ENCODE data around the gene SLC25A36.

Gene SLC25A36

DNA sequence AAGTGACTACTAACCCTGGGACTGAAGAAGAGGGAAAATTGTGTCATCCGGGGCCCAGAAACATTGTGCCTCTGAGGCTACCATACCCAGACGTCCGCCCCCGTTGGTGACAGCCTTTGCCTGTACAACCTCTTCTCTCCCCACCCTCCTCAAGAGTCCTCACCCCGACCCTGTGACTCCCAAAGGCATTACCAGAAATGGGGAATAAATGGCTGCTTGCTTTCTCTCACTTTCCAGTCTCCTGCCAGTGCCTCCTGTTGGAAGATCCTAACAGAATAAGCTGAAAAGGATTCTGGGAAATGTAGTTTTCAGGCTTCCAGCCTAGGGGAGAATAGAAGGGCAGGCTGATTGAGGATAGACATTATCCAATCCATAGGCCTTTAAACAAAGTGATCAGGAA, 30.8 kb upstream of the SLC25A36 start:
- no peaks in the 10 kb centered on the region for H3K27me3 ChIP-seq
- no peak for TF ChIP-seq Cebpa-rat (IDR thresholded peaks at IDR 0.05)
- no peak overlapping the region for H3K4me2 ChIP-seq
- H3K4me3 ChIP-seq = no peak overlapping the region
- H3K9ac ChIP-seq = no peak overlapping the region
- no peak overlapping the region for H3K27ac ChIP-seq
- H3K36me3 ChIP-seq = no peaks in the 10 kb centered on the region
- no peaks in the 10 kb centered on the region for H3K9me3 ChIP-seq (replicated peaks in 1 of 11)
- H3K4me1 ChIP-seq = no peaks in the 10 kb centered on the region
- H4K20me1 ChIP-seq = no peaks in the 10 kb centered on the region

DNA sequence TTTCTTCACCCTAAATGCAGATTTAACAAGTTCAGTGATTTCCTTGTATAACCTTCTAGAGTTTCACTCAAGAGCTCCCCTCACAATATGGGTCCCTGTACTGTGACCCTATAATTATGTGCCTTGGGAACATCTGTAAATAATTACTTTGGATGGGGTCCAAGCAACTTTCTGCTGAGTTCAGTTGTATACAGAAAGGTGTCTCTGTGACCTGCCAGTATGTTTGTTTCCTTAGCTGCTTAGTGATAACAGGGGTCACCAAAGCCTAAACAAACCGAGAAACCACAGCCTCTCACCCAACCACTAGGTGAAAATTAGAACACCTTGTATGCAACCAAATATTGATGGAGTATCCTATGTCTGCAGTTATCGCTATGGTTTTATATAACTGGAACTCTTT, 29.8 kb upstream of the SLC25A36 start:
- TF ChIP-seq Cebpa-rat (IDR thresholded peaks at IDR 0.05) = no peak

GRCh38 chr3:140913728-140914127, 27.9 kb upstream of the SLC25A36 start:
- no peak for TF ChIP-seq Cebpa-rat (IDR thresholded peaks at IDR 0.05)
- Histone ChIP-seq H3K27ac (no peak overlapping the region), H3K4me3 (no peak overlapping the region), H3K9me3 (replicated peaks in 1 of 11) (no peaks in the 10 kb centered on the region), H3K4me2 (no peak overlapping the region), H3K27me3 (no peaks in the 10 kb centered on the region), H3K9ac (no peak overlapping the region), H4K20me1 (no peaks in the 10 kb centered on the region), H3K36me3 (no peaks in the 10 kb centered on the region), H3K4me1 (no peaks in the 10 kb centered on the region)

More for the DNA sequence above, 29.8 kb upstream of the SLC25A36 start:
- Histone ChIP-seq H4K20me1 (no peaks in the 10 kb centered on the region), H3K4me1 (no peaks in the 10 kb centered on the region), H3K4me3 (no peak overlapping the region), H3K4me2 (no peak overlapping the region), H3K9ac (no peak overlapping the region), H3K27ac (no peak overlapping the region), H3K36me3 (no peaks in the 10 kb centered on the region), H3K9me3 (replicated peaks in 1 of 11) (no peaks in the 10 kb centered on the region), H3K27me3 (no peaks in the 10 kb centered on the region)

- TF ChIP-seq Cebpa-rat (IDR thresholded peaks at IDR 0.05) = no peak
- H3K4me2 ChIP-seq = no peak overlapping the region
- H3K9me3 ChIP-seq (replicated peaks in 1 of 11) = no peaks in the 10 kb centered on the region
- H3K36me3 ChIP-seq = no peaks in the 10 kb centered on the region
- H3K27ac ChIP-seq = no peak overlapping the region
- no peaks in the 10 kb centered on the region for H3K27me3 ChIP-seq
- H3K4me1 ChIP-seq = no peaks in the 10 kb centered on the region
- H3K9ac ChIP-seq = no peak overlapping the region
- H4K20me1 ChIP-seq = no peaks in the 10 kb centered on the region
- no peak overlapping the region for H3K4me3 ChIP-seq
Observed at GRCh38 chr3:140914384-140914945, 27.2 kb upstream of the SLC25A36 start.

DNA sequence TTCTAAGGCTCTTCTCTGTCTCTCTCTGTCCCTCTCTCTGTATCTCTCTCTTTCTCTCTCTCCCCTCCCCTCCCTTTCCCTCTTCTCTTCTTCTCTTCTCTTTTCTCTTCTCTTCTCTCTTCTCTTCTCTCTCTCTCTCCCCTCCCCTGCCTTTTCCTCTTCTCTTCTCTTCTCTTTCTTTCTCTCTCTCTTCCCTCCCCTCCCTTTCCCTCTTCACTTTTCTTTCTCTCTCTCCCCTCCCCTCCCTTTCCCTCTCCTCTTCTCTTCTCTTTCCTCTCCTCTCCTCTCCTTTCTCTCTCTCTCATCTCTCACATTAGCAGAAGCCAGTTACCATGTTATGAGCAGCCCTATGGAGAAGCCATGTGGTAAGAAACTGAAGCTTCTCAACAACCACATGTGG, 25.0 kb upstream of the SLC25A36 start:
- Histone ChIP-seq H3K4me1 (no peaks in the 10 kb centered on the region), H4K20me1 (no peaks in the 10 kb centered on the region), H3K4me3 (no peak overlapping the region), H3K4me2 (no peak overlapping the region), H3K27me3 (no peaks in the 10 kb centered on the region), H3K9me3 (replicated peaks in 1 of 11) (no peaks in the 10 kb centered on the region), H3K36me3 (no peaks in the 10 kb centered on the region), H3K27ac (no peak overlapping the region), H3K9ac (no peak overlapping the region)
- TF ChIP-seq Cebpa-rat (IDR thresholded peaks at IDR 0.05) = no peak

GRCh38 chr3:140917772-140918171, 23.9 kb upstream of the SLC25A36 start:
- H3K27ac ChIP-seq = no peak overlapping the region
- no peak overlapping the region for H3K4me3 ChIP-seq
- no peak for TF ChIP-seq Cebpa-rat (IDR thresholded peaks at IDR 0.05)
- no peaks in the 10 kb centered on the region for H3K27me3 ChIP-seq
- no peak overlapping the region for H3K9ac ChIP-seq
- no peaks in the 10 kb centered on the region for H3K9me3 ChIP-seq (replicated peaks in 1 of 11)
- no peaks in the 10 kb centered on the region for H4K20me1 ChIP-seq
- H3K4me2 ChIP-seq = no peak overlapping the region
- H3K4me1 ChIP-seq = no peaks in the 10 kb centered on the region
- no peaks in the 10 kb centered on the region for H3K36me3 ChIP-seq

DNA sequence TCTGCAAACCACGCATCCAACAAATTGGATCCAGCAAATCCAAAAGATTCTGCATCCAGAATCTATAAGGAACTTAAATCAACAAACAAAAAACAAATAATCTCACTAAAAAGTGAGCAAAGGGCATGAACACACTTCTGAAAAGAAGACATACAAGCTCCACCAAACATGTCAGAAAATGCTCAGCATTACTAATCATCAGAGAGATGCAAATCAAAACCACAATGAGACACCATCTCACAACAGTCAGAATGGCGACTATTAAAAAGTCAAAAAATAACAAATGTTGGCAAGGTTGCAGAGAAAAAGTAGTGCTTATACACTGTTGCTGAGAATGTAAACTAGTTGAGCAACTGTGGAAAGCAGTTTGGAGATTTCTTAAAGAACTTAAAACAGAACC, 21.6 kb upstream of the SLC25A36 start:
- no peak for TF ChIP-seq Cebpa-rat (IDR thresholded peaks at IDR 0.05)
- Histone ChIP-seq H3K36me3 (no peaks in the 10 kb centered on the region), H3K27ac (no peak overlapping the region), H3K9ac (no peak overlapping the region), H3K4me3 (no peak overlapping the region), H4K20me1 (no peaks in the 10 kb centered on the region), H3K9me3 (replicated peaks in 1 of 11) (no peaks in the 10 kb centered on the region), H3K4me2 (no peak overlapping the region), H3K27me3 (no peaks in the 10 kb centered on the region), H3K4me1 (no peaks in the 10 kb centered on the region)

GRCh38 chr3:140922634-140923033, 19.0 kb upstream of the SLC25A36 start:
- H3K4me3 ChIP-seq = no peak overlapping the region
- H3K27me3 ChIP-seq = no peaks in the 10 kb centered on the region
- no peaks in the 10 kb centered on the region for H4K20me1 ChIP-seq
- H3K9me3 ChIP-seq (replicated peaks in 1 of 11) = no peaks in the 10 kb centered on the region
- H3K27ac ChIP-seq = no peak overlapping the region
- H3K36me3 ChIP-seq = no peaks in the 10 kb centered on the region
- TF ChIP-seq Cebpa-rat (IDR thresholded peaks at IDR 0.05) = no peak
- H3K4me2 ChIP-seq = no peak overlapping the region
- no peaks in the 10 kb centered on the region for H3K4me1 ChIP-seq
- no peak overlapping the region for H3K9ac ChIP-seq

GRCh38 chr3:140924097-140924873, 17.4 kb upstream of the SLC25A36 start:
- Histone ChIP-seq H4K20me1 (no peaks in the 10 kb centered on the region), H3K27me3 (no peaks in the 10 kb centered on the region), H3K36me3 (no peaks in the 10 kb centered on the region), H3K4me1 (no peaks in the 10 kb centered on the region), H3K4me3 (no peak overlapping the region), H3K9ac (no peak overlapping the region), H3K9me3 (replicated peaks in 1 of 11) (no peaks in the 10 kb centered on the region), H3K27ac (no peak overlapping the region), H3K4me2 (no peak overlapping the region)
- no peak for TF ChIP-seq Cebpa-rat (IDR thresholded peaks at IDR 0.05)

All from BLaER1 treated with 17β-estradiol and CSF1 and Interleukin-3, amounts not matched to agents 10 nM and 100 nM (cell line).